GM12878 (cell line): ENCODE results near the gene PIAS2.

Source experiments
- ATF2 ChIP-seq: IDR thresholded peaks from 2 replicates; pipeline ENCODE4 v1.6.1; 2012; ENCODE audit warnings: low read length, inconsistent platforms
- CHD1 ChIP-seq: IDR thresholded peaks from 2 replicates; pipeline ENCODE4 v1.6.1; 2012; ENCODE audit warnings: low read depth, low read length, improper control_type of control experiment
- CTCF ChIP-seq, 3 experiments: IDR thresholded peaks in 2 of 3; conservative IDR thresholded peaks in 1 of 3; 2 replicates each; pipeline ENCODE4 v1.5.1; 2011; ENCODE audit warnings: low read depth in 3 of 3, low read length in 3 of 3, mild to moderate bottlenecking in 3 of 3, control low read depth in 2 of 3, moderate library complexity in 2 of 3, inconsistent platforms in 1 of 3, mixed read lengths in 1 of 3; ENCODE audit not compliant: control insufficient read depth in 2 of 3, insufficient read depth in 1 of 3; ENCODE audit errors: extremely low read depth in 1 of 3
- EZH2 ChIP-seq: IDR thresholded peaks from 2 replicates; pipeline ENCODE4 v1.6.1; 2012; ENCODE audit warnings: low read depth, mild to moderate bottlenecking, control low read depth, inconsistent platforms, low read length, borderline replicate concordance; ENCODE audit not compliant: control insufficient read depth
- FOXK2 ChIP-seq: fragments of 450-650 bp; IDR thresholded peaks from 2 replicates; pipeline ENCODE4 v1.6.1; 2017; ENCODE audit warnings: mild to moderate bottlenecking, moderate library complexity
- GABPA ChIP-seq: IDR thresholded peaks from 2 replicates; pipeline ENCODE4 v1.6.1; 2014; ENCODE audit warnings: antibody characterized with exemption, low read depth, mild to moderate bottlenecking, inconsistent platforms
- NFXL1 ChIP-seq: fragments of 450-650 bp; IDR thresholded peaks from 2 replicates; pipeline ENCODE4 v1.6.1; 2017; ENCODE audit warnings: antibody characterized with exemption, mild to moderate bottlenecking, borderline replicate concordance
- POLR2A ChIP-seq: IDR thresholded peaks from 2 replicates; pipeline ENCODE4 v1.6.1; 2011; ENCODE audit warnings: low read depth, mild to moderate bottlenecking, low read length
- SIN3A ChIP-seq: IDR thresholded peaks from 2 replicates; pipeline ENCODE4 v1.6.1; 2012; ENCODE audit warnings: low read depth, low read length, improper control_type of control experiment
- SRF ChIP-seq, 2 experiments: IDR thresholded peaks; 2 replicates each; pipeline ENCODE4 v1.6.1; 2011; ENCODE audit warnings: low read depth in 2 of 2, low read length in 2 of 2, mild to moderate bottlenecking in 1 of 2, moderate library complexity in 1 of 2

- no peak for TF ChIP-seq NFXL1
- TF ChIP-seq CTCF (IDR thresholded peaks at IDR 0.05 in 2 of 3, conservative IDR thresholded peaks at IDR 0.05 in 1 of 3; ENCODE audit: control insufficient read depth in 2 of 3, extremely low read depth in 1 of 3, insufficient read depth in 1 of 3, low read depth in 3 of 3, low read length in 3 of 3) = no peak; a peak in 1 of 6 replicates
- no peak for TF ChIP-seq GABPA
- no peak for TF ChIP-seq EZH2
- TF ChIP-seq SRF (IDR thresholded peaks at IDR 0.05; ENCODE audit: low read depth in 2 of 2, low read length in 2 of 2) = no peak
- no peak for TF ChIP-seq CHD1
- TF ChIP-seq SIN3A = no peak
- TF ChIP-seq POLR2A = no peak
- TF ChIP-seq ATF2 = no peak
- TF ChIP-seq FOXK2 = no peak
Measured at GRCh38 chr18:46856973-46857372, 60.3 kb downstream of the PIAS2 start.
